Activated T-helper 17 cell treated with anti-CD3 and anti-CD28 coated beads, Interleukin-2, amount 50 U/mL, for 72 hours (primary cell): ENCODE data around the gene IGF1R. TPM values are rescaled to one million over a fixed set of nuclear protein-coding genes. Genes with fewer than 3 reads are reported as not detected.
A peak's percentile ranks its signal among the peaks of the same experiment; 100 is the strongest.

ENCODE experiments used
- ATAC-seq: fragments of 150-1000 bp; cut with Tn5 transposase; replicated peaks from 2 replicates; pipeline ENCODE4 v1.10.0; 2021; ENCODE audit warnings: mild to moderate bottlenecking, moderate library complexity
- H3K27ac Mint-ChIP-seq: one replicate; pipeline ENCODE4 v1.8.0; 2022; ENCODE audit warnings: mixed read lengths
- H3K27me3 Mint-ChIP-seq: one replicate; pipeline ENCODE4 v1.8.0; 2022; ENCODE audit warnings: mixed read lengths
- H3K36me3 Mint-ChIP-seq: one replicate; pipeline ENCODE4 v1.8.0; 2022; ENCODE audit warnings: low read depth, mild to moderate bottlenecking, mixed read lengths
- H3K4me1 Mint-ChIP-seq: one replicate; pipeline ENCODE4 v1.8.0; 2022; ENCODE audit warnings: mixed read lengths
- H3K4me3 Mint-ChIP-seq: one replicate; pipeline ENCODE4 v1.8.0; 2022; ENCODE audit warnings: mild to moderate bottlenecking, mixed read lengths
- H3K9me3 Mint-ChIP-seq: one replicate; pipeline ENCODE4 v1.8.0; 2022; ENCODE audit warnings: mixed read lengths
- total RNA-seq, 2 donors: library from RNA; stranded (reverse); gene quantifications; one replicate each; pipeline ENCODE4 v1.2.3, GENCODE V29; 2022

Gene IGF1R
- total RNA-seq, 2 donors from 2014 or later: 4.6 to 33.8 TPM

DNA sequence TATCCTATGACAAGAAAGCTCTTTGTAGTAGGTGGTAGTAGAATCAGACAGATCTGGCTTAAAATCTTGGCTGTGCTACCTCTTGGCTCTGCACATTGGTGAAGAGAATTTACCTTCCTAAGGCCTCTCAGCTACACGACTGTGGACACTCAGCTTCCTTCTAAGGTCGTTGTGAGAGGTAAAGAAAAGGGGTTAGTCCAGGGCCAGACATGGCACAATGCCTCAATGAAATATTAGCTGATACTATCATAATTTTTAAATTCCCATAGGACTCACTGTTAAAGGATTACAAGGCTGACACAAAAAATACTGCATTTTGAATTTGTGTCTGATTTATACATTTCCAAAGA, 80.4 kb downstream of the IGF1R start:
- Mint-ChIP-seq H3K4me1 (peaks cover 4% of the 10 kb centered on the region), H3K27ac (no peak overlapping the region), H3K9me3 (no peaks in the 10 kb centered on the region), H3K4me3 (no peak overlapping the region), H3K27me3 (no peaks in the 10 kb centered on the region), H3K36me3 (no peaks in the 10 kb centered on the region)
- no peak for ATAC-seq

DNA sequence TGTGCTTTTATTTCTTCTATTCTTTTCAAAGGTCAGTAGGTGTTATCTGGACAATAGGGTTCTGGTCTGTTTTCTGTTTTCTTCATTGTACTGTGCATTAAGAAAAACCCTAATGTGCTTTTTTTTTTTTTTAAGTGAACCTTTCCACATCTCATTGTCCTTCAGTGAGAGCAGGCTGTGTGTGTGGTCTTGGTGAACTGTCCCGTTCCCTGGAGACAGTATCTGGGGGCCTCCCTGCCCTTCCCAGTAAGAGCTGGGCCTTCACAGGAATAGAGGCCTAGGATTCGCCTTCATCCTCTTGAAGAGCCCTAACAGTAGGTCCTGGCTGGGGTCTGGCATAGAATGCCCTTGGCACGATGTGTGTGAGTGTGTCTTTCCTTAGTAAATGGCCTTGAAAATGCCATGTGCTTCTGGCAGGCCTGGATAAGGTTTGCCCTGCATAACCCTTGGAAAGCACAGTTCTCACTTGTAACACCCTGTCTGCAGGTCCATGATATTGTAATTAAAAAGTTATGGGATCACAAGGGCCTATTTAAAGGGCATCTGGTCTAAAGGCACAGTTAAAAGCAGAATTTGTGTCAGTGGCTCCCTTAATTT, 81.2 kb downstream of the IGF1R start:
- H3K4me3 Mint-ChIP-seq: no peak overlapping the region
- ATAC-seq: no peak
- no peak overlapping the region for H3K27ac Mint-ChIP-seq
- no peaks in the 10 kb centered on the region for H3K36me3 Mint-ChIP-seq
- no peaks in the 10 kb centered on the region for H3K9me3 Mint-ChIP-seq
- peaks cover 4% of the 10 kb centered on the region for H3K4me1 Mint-ChIP-seq
- H3K27me3 Mint-ChIP-seq: no peaks in the 10 kb centered on the region

DNA sequence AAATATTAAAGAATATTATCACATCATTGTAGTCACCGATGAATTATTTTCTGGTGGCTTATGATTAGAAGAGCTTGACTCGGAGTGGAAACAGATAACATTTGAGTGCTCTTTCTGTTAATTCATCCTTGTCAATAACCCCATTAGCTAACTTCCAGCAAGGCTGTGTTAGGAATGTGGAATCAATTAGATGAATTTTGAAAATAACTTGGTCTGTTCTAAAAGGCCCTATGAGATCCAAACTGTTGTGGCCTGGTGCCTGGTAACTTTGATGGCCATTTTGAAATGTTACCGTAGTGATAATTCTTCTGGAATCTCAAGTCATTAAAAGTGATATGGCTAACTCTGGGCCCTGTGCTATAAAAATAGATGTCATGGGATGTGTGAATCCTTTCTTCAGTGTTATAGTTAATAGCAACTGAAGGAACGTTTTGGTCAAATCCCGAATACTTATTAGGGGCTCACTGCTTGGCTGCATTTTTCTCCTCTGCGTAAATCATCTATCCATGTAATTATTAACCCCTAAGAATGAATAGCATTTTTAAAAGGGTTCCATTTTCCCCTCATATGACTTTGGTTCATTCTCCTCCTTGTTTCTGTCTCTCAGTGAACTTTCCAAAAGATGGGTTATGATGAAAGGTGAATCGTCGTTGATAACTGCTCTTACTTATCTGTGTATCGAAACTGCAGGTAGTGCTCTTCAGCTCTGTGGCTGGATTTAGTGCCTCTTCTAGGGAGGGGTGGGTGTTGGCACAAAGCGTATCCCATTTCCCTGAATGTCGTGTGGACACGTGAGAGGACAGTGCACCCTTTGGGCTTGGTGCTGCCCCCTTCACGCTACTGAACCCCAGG, 82.7 kb downstream of the IGF1R start:
- H3K4me1 Mint-ChIP-seq: peaks cover 4% of the 10 kb centered on the region
- no peak overlapping the region for H3K27ac Mint-ChIP-seq
- no peak for ATAC-seq
- H3K36me3 Mint-ChIP-seq: no peaks in the 10 kb centered on the region
- H3K4me3 Mint-ChIP-seq: no peak overlapping the region
- H3K27me3 Mint-ChIP-seq: no peaks in the 10 kb centered on the region
- no peaks in the 10 kb centered on the region for H3K9me3 Mint-ChIP-seq

DNA sequence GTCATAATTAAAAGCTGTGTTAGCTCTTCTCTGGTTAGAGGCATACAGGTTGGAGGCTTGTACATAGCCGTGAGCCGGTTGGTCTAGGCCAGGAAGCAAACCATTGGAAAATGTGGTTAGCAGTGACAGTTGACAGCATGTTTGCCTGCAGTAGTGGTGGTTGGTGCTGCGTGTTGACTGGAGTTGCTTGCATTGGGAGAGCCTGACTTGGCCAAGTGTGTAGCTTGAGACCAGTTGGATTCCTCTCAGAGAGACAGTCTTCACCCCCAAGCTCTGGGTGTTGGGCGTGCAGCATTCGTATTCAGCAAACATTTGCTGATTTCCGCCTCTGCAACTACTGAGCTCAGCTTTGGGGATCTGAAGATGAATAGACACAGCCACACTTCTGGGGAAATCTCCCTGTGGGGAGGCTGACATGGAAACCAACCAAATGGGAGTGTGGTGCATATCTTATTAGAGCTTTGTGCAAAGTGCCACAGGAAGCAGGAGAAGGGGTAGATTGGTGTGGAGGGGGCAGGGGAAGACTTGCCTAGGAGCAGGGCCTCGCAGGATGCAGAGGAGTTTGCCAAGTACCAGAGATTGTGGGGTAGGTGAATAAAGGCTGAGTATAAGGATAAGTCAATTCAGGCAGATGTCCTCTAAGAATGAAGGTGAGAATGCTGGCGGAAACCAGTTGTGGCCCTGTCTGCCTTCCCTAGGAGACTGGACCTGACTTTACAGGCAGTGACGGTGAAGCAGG, 83.5 kb downstream of the IGF1R start:
- Mint-ChIP-seq H3K36me3 (no peaks in the 10 kb centered on the region), H3K4me1 (peaks cover 4% of the 10 kb centered on the region), H3K9me3 (no peaks in the 10 kb centered on the region), H3K27me3 (no peaks in the 10 kb centered on the region), H3K27ac (no peak overlapping the region), H3K4me3 (no peak overlapping the region)
- peak; percentile 29 for ATAC-seq

DNA sequence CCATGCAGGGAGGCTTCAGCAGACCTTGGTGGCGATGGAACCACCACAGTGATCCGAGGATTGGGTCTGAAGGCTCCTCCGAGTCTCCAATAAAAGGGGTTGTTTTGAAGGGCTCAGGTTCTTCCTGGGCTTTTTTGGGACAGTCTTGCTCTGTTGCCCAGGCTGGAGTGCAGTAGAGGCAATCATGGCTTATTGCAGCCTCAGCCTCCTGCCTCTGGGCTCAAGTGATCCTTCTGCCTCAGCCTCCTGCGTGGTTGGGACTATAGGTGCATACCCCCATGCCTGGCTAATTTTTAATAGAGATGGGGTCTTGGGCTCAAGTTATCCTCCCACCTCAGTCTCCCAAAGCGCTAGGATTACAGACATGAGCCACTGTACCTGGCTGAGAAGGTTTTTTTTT, 84.8 kb downstream of the IGF1R start:
- Mint-ChIP-seq H3K27ac (no peak overlapping the region), H3K4me1 (peaks cover 4% of the 10 kb centered on the region), H3K9me3 (no peaks in the 10 kb centered on the region), H3K36me3 (no peaks in the 10 kb centered on the region), H3K27me3 (no peaks in the 10 kb centered on the region), H3K4me3 (no peak overlapping the region)
- no peak for ATAC-seq

DNA sequence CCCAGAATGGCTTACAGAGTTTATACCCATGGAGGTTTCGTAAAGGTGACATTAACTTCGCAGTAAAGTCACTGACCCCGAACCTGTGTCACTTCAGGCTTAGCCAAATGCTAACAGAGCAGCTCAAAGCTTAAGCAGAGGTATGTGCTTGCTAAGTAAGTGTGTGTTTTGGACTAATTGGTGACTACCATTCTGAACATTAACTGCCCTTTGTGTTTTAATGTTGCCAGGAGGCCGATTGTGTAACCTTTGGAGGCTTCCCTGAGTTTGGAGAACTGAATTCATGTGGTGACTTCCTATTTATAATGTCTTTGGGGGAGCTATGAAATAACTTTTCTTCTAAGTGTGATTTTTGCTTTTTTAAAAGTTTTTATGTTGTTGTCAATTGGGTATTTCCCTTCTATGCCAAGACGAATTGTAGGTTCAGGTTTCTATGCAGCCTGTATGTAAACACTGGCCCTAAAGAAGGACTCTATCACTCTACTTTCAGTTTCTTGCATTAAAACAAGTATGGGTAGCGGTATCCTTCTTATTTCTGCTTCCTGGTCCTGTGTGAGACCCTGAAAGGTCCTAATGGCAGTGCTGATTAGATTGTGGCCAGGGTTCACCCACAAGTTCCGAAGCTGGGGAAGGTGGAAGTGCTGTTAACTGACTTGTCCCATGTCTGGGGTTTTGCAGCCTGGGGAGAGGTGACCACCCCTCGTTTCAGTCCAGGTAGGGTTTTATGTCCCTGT, 86.3 kb downstream of the IGF1R start:
- H3K27ac Mint-ChIP-seq: no peak overlapping the region
- no peaks in the 10 kb centered on the region for H3K36me3 Mint-ChIP-seq
- no peaks in the 10 kb centered on the region for H3K9me3 Mint-ChIP-seq
- no peak overlapping the region for H3K4me3 Mint-ChIP-seq
- H3K27me3 Mint-ChIP-seq: no peaks in the 10 kb centered on the region
- peaks cover 4% of the 10 kb centered on the region for H3K4me1 Mint-ChIP-seq
- ATAC-seq: no peak

DNA sequence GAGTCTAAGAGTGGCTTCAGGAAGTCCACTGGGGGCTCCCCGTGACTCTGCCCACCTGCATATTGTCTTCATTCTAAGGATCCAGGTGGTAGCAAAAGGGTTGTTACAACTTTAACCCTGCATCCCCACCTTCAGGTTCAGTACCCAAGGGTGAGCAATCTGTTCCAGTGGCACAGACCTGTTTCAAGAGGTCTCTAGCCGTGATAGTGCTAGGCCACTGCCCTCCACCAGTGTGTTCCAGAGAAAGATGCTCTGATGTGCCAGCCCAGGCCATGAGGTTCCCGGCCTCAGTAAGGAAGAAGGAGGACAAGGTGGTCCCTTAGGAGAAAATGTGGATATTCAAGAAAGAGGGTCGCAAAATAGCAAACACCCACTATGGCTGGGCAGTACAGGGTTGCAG, 87.0 kb downstream of the IGF1R start:
- Mint-ChIP-seq H3K4me1 (peaks cover under 1% of the 10 kb centered on the region), H3K4me3 (no peak overlapping the region), H3K9me3 (no peaks in the 10 kb centered on the region), H3K36me3 (no peaks in the 10 kb centered on the region), H3K27ac (no peak overlapping the region), H3K27me3 (no peaks in the 10 kb centered on the region)
- ATAC-seq: no peak

DNA sequence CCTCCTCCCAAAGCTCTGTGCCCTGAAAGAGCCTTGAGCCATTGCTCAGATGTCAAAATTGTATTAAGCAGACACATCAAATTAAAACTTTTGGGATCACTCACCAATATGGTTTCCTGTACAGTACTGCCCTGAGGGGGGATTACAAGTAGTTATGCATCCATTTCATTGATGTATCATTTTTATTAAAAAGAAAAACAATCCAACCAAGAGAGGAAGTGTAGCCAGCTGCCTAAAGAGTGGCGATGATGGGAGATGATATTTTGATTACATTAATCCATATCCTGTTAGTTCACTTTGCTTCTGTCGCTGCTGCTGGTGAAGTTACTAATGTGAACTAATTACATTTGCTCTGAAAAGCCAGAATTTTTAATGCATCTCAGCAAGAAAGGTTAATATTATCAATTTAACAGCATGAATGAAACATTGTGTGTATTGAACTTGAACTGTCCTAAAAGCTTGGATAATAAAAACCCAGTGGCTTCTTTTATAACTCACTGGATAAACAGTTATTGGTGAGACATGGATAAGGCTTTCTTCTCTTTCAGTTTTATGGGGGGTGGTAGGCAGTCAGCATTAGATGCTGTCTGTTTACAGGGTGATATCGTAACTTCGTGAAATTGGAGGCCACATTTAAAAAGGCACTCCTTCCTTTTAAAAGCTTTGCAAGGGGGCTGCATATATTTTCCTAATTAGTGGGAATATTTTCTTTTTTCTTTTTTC, 87.7 kb downstream of the IGF1R start:
- H3K4me3 Mint-ChIP-seq: no peak overlapping the region
- no peaks in the 10 kb centered on the region for H3K4me1 Mint-ChIP-seq
- H3K36me3 Mint-ChIP-seq: no peaks in the 10 kb centered on the region
- no peak for ATAC-seq
- no peaks in the 10 kb centered on the region for H3K9me3 Mint-ChIP-seq
- no peaks in the 10 kb centered on the region for H3K27me3 Mint-ChIP-seq
- no peak overlapping the region for H3K27ac Mint-ChIP-seq

DNA sequence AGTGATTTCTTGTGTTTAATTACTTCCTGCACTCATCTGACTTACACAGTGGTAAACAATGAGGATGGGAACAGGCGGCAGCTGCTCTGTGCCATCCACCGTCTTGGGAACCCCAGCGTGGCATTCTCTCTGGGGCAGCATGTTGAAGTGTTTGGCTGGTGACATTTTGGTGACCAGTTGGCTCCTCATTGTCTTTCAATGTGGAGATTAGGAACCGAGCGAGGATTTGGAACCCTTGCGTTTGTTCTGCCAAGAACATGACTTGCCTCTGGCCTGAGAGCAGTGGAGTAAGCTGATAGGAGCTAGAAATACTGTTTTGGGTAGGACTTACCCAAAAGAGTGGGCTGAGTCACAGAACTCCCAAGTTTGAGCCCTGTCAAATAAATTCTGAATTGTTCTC, 88.8 kb downstream of the IGF1R start:
- no peaks in the 10 kb centered on the region for H3K27me3 Mint-ChIP-seq
- no peak overlapping the region for H3K4me3 Mint-ChIP-seq
- no peak overlapping the region for H3K27ac Mint-ChIP-seq
- no peaks in the 10 kb centered on the region for H3K4me1 Mint-ChIP-seq
- no peaks in the 10 kb centered on the region for H3K36me3 Mint-ChIP-seq
- no peak for ATAC-seq
- H3K9me3 Mint-ChIP-seq: no peaks in the 10 kb centered on the region

DNA sequence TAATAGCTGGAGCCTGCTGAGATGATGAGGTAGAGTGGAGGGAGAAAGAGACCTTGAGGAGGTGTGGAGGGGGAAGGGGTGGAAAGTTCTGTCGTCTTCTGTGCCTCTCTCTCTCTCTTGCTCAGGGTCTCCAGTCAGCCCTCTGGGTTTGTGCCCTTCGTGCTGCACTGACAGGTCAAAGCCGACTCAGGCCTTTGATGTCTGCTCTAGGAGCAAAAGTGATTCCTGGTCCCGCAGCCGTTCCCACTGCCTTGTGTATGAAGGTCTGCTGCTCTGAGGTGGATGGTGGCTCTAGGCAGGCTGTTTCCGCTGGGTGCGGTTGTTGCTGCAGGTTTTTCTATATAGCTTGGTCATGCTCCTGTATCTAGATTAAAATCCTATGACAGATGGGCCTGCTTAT, 89.4 kb downstream of the IGF1R start:
- Mint-ChIP-seq H3K36me3 (no peaks in the 10 kb centered on the region), H3K27ac (no peak overlapping the region), H3K9me3 (no peaks in the 10 kb centered on the region), H3K4me3 (no peak overlapping the region), H3K27me3 (no peaks in the 10 kb centered on the region), H3K4me1 (no peaks in the 10 kb centered on the region)
- ATAC-seq: no peak

DNA sequence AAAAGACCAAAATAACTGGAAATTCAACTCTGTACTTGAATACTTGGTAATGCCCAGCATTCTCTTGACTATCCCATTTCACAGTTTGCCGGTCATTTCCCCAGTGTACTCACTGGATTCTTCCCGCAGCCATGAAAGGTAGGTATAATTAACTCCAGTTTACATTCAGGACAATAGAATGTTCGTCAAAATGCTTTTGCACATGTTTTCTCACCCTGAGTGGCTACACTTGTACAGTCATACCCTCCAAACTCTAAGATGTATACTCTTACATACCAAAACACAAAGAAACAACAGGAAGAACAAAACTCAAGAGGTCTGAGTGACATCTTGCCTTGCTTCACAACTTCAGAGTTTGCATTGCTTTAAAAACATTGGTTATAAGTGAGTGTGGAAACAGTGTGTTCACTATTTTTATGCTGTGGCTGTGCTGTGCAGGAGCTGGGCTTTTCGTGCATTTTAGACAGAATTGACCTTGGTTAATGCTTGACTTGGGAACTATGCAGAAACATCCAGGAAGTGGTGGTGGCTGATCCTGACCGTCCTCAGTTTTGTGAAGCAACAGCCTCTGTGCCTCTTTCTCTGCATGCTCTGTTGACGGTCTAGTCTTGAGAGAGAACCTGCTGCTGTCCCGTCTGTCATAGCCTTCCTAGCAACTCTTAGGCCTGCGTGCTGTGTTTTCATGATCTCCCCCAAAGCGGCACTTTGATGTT, 90.5 kb downstream of the IGF1R start:
- Mint-ChIP-seq H3K4me1 (peaks cover 8% of the 10 kb centered on the region), H3K27ac (no peak overlapping the region)
- peak; percentile 31 for ATAC-seq

DNA sequence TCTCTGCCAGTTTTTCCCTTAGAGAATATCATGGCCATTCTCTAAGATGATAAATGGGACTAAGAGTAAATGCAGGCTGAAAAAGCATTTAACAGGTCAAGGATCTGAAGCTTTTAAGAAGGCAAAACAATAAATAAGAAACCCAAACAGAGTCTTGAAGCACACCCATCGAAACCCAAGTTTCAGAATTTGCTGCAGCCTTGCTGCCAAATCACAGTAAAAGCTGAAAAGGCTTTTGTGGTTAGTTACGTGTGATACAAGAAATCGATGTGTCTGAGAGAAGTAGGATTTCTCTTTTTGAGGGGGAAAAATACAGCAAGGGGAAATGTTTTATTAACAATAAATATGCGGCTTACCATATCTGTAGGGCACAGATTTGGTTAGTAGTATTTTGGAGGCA, 92.0 kb downstream of the IGF1R start:
- Mint-ChIP-seq H3K4me3 (no peak overlapping the region), H3K27ac (no peak overlapping the region), H3K4me1 (peaks cover 17% of the 10 kb centered on the region), H3K27me3 (no peaks in the 10 kb centered on the region), H3K9me3 (no peaks in the 10 kb centered on the region), H3K36me3 (no peaks in the 10 kb centered on the region)
- no peak for ATAC-seq

More for the DNA sequence above, 90.5 kb downstream of the IGF1R start:
- no peak overlapping the region for H3K4me3 Mint-ChIP-seq
- H3K27me3 Mint-ChIP-seq: no peaks in the 10 kb centered on the region
- H3K36me3 Mint-ChIP-seq: no peaks in the 10 kb centered on the region
- H3K9me3 Mint-ChIP-seq: no peaks in the 10 kb centered on the region

DNA sequence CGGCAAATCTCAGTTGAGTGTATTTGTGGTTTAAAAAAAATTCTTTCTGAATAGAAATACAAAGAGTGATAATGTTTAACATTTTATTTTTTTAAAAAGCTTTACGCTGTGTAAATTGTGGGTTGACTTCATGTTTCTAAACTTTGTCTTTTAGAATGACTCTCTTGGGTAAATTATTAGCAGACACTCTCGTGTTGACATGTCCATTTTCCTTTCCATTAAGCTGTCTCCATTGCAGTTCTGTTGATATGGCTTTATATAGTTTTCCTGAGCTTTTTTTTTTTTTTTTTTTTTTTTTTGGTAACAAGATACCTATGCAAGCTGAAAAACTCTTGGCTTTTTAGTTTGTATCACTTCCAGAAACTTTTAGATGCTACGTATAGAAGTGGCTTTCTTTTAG, 92.6 kb downstream of the IGF1R start:
- Mint-ChIP-seq H3K4me1 (peaks cover 20% of the 10 kb centered on the region), H3K9me3 (no peaks in the 10 kb centered on the region), H3K4me3 (no peak overlapping the region), H3K27me3 (no peaks in the 10 kb centered on the region), H3K36me3 (no peaks in the 10 kb centered on the region), H3K27ac (no peak overlapping the region)
- ATAC-seq: no peak
